ENCODE results near the gene OR52J3.
"Not testable (repeated sequence)": the region's sequence is repeated elsewhere in the genome, so short reads cannot be mapped to it uniquely, and the experiment has no call there.

The OR52J3 gene

DNA sequence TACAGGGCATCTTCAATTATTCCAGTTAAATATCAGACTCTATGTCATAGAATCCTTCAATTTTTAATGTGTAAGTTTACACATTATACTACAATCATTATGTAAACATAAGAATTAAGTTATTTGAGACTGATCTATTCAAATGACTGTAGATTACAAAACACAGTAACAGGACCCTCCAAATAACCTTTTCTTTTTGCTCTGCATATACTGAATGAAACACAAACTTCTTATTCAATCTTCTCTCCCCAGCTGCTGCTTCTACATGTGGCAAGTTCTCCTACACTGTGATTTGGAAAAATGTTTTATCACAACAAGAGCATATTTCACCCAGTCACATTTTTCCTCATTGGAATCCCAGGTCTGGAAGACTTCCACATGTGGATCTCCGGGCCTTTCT is at the start of gene OR52J3:
Gene OR52J3 (plus strand): TSS at position 301 of the 400 bp plus-strand sequence. CDS start 0 bp downstream, at position 301.
- no peak for DNase-seq (ENCODE audit: low read depth in 2 of 2)

DNA sequence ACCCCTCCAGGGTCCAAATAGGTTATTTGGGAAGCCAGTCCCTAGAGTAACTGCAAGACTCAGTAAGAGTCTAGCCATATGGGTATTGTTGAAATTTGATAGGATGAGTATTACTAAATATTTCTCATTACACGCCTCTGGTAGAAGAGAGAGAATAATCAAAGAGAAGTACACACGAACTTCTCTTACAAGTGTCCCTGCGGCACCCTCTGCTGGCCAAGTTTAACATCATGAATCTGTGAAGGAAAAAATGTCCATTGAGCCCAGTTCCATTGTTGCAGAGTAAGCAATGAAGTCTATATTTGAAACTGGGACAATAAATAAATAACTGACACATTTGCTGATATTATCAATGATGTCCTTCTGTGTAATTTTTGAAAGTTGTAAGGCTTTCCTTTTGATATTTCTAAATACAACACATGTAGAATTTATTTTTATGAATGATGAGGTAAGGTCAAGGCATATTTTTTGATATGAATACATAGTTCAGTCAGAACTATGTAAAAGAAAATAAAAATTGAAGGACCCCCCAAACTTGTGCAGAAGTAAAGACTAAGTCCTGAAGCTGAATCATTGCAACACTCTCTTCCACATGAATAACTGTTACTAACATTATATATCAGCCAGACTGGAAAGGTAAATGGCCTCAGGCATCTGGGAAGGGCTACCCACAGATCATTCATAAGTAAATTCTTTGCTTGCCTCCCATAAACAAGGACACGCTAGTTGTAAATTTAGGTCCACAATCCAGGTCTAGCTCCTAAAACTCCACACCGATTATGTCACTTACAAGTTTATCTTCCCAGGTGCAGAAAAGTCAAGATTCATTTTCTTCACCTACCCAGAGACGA is 41.7 kb upstream of the OR52J3 start:
- DNase-seq (ENCODE audit: low read depth in 2 of 2): no peak

DNA sequence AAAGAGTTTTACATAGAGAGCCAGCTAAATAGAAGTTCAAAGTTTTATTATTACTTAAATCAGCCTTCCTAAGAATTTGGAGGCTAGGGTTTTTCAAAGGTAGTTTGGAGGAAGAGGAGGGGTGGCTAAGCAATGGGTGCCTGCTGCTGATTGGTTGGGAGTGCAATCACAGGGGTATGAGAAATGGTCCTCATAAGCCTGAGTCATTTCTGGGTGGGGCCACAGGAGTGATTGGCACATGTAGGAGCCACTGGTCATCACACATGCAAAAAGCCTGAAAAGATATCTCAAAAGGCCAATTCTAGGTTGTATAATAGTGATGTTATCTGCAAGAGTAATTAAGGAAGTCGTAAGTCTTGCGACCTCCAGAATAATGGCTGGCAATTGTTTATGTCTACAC is 38.8 kb upstream of the OR52J3 start:
- DNase-seq (ENCODE audit: low read depth in 2 of 2): no peak

DNA sequence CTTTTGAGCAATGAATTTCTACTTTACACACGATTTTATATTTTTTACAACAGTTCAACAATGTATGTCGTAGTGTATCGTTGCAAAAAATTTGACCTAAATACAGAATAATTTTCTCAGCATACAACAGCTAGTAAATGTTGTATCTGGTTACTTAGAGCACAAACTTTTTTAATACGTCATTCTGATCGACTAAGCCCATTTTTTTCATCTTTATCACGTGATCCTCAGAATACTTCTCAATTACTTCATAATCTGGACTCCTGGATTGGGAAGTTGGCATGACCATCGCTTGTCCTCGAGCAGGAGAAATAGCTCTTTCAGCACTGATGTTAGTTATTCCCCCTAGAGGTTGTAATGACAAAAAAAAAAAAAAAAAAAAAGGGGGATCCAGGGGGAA is 35.1 kb upstream of the OR52J3 start:
- no peak for DNase-seq (ENCODE audit: low read depth in 2 of 2)

DNA sequence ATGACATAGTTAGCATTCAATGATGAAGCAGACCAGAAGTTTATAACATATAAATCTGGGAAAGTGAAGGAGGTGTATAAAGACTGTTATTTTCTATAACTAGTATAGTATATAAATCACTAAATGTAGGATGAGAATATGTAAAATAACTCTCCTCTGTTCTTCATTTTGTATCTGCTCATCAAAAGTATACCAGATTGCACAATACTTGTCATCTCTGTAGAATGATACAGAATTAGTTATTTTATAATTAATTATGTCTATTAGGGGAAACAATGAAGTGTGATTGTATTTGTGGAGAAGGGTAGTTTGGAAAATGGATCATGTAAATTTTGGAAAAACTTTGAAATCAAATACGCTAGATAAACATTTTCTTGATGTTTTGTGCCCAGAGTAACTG is 33.3 kb upstream of the OR52J3 start:
- no peak for DNase-seq (ENCODE audit: low read depth in 2 of 2)

DNA sequence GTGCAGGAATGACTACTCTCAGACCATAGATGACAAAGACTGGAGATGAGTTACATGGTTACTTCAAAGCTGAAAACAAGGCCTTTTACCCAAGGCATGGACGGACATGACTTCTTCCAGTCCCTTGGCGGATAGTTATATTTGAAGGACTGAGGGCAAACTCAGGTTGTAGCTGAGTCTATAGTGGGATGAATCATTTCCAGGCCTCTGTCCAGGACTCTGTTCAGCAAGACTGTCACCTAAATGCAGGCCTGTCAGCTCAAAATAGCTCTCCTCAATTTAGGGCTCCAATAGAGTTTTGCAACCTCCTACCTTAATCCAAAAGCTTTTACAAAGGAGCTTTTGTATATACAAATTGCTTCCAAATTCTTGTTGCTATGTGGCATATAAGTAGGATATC is 24.3 kb upstream of the OR52J3 start:
- no peak for DNase-seq (ENCODE audit: low read depth in 2 of 2)

DNA sequence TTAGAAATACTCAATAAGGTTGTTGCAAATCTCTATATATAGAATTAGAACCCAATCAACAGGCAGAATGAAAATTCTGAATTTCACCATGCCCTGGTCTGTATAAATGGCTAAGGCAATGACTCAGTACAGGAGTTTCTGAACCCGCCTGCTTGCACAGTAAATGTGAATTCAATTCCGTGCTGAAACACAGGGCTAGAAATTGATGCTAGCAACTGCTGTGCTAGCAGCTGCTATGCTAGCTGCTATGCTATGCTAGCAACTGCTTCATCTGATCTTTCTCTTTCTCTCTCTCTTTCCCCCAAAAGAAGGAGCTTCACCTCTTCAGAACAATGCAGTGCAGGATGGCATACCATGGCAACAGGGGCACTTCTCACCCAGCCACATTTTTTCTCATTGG is 9.7 kb upstream of the OR52J3 start:
- DNase-seq (ENCODE audit: low read depth in 2 of 2): no peak

DNA sequence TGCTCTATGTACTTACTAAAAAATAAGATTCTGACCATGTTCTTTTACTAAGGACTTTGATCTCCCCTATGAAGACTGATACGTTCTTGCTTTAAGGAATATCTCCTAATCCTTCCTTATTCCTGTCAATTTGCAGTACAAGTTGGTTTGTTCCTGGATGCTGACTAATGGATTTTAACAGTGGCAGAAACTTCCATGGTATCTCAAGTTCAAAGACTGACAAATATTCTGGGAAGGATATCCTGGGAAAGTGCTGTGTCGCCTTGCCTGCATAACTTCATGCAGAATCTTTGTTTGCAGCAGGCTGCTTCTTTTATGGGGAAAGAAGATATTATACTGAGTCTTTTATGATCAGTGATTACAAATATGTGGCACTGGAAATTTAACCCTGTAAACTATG is 8.4 kb upstream of the OR52J3 start:
- no peak for DNase-seq (ENCODE audit: low read depth in 2 of 2)

DNA sequence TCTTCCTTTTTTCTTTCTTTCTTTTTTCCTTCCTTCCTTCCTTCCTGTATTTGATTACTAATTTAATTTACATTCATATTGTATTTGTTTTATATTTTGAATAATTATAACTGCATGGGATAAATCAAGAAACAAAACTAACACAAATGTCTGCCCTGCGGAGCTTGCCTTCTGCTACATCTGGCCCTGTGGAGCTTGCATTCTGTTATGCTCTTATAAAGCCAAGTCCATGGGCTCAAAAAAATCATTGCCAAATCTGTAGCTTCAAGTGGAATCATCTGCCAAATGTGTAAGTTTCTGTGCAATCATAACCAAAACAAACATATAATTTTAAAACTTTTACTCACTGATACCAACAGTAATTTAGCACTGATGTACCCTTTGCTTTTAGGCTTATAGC is 8.0 kb upstream of the OR52J3 start:
- DNase-seq (ENCODE audit: low read depth in 2 of 2): no peak

DNA sequence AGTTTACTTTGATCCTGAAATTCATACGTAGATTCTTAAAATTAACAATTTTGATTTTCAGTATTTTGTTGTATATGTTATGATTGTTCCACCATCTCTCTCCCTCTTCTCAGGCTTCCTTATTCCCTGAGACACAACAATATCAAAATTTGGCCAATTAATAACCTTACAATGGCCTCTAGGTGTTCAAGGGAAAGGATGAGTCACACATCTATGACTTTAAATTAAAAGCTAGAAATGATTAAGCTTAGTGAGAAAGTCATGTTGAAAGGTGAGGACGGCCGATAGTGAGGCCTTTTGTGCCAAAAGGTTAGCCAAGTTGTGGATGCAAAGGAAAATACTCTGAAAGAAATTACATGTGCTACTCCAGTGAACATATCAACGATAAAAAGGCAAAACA is 5.5 kb upstream of the OR52J3 start:
- DNase-seq (ENCODE audit: low read depth in 2 of 2): no peak

DNA sequence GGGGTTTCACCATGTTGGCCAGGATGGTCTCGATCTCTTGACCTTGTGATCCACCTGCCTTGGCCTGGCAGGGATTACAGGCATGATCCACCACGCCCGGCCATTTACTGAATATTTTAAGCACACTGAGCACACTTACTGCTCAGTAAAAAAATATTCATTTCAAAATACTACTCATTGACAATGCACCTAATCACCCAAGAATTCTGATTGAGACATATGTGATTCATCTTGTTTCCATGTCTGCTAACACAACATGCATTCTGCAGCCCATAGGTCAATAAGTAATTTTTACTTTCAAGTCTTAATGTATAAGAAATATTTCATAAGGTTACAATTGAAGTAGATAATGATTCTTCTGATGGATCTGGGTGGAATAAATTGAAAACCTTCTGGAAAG is 4.2 kb upstream of the OR52J3 start:
- DNase-seq (ENCODE audit: low read depth in 2 of 2): no peak

DNA sequence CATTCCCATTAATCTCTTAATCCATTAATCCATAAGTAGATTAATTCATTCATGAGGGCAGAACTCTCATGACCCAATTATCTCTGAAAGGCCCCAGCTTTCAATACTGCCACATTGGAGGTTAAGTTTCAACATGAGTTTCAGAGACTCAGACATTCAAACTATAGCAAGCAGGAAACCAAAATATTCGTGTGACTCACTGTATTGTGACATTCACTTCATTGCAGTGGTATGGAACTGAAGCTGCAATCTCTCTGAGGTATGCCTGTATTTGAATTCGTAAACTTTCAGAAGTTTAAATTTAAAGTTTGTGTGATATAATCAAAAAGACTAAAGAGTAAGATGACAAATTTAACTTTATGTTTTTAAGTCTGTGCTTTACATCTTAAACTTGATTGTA is 2.9 kb upstream of the OR52J3 start:
- DNase-seq (ENCODE audit: low read depth in 2 of 2): no peak

DNA sequence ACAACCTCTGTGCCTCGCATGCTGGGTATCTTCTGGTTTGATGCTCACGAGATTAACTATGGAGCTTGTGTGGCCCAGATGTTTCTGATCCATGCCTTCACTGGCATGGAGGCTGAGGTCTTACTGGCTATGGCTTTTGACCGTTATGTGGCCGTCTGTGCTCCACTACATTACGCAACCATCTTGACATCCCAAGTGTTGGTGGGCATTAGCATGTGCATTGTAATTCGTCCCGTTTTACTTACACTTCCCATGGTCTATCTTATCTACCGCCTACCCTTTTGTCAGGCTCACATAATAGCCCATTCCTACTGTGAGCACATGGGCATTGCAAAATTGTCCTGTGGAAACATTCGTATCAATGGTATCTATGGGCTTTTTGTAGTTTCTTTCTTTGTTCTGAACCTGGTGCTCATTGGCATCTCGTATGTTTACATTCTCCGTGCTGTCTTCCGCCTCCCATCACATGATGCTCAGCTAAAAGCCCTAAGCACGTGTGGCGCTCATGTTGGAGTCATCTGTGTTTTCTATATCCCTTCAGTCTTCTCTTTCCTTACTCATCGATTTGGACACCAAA is 516 bp downstream of the OR52J3 start:
- no peak for DNase-seq (ENCODE audit: low read depth in 2 of 2)

DNA sequence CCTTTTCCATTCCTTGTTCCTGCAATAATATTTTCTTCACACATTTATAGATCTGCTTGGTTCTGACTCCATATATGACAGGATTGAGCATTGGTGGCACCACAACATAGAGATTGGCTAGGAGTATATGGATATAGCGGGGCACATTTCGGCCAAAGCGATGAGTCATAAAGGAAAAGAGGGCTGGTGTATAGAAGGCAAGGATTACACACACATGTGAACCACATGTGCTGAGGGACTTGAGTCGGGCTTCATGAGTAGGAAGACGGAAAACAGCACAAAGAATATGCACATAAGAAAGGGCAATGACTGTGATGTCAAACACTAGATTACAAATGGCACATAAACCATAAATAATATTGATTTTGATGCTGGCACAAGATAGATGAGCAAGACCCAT is 12.4 kb downstream of the OR52J3 start:
- not testable (repeated sequence) for DNase-seq (ENCODE audit: low read depth in 2 of 2)

DNA sequence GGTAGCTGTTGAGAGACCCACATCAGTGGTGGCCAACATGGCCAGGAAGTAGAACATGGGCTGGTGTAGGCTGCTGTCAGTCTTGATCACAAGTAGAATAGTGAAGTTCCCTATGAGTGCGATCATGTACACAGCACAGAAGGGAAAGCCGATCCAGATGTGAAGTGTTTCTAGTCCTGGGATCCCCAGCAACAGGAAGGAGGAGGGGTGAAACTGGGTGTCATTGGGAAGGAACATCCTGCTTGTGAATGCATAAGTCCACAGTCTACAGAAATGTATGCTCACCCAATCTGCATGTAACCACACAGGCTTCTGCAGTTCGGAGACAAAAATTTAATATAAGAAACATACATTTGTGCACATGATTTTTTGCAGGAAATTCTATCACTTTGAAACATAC is 13.1 kb downstream of the OR52J3 start, which contains the start of gene OR52E2:
Gene OR52E2 (minus strand): TSS at position 237 of the 400 bp plus-strand sequence. CDS start 0 bp downstream, at position 237.
- no peak for DNase-seq (ENCODE audit: low read depth in 2 of 2)

DNA sequence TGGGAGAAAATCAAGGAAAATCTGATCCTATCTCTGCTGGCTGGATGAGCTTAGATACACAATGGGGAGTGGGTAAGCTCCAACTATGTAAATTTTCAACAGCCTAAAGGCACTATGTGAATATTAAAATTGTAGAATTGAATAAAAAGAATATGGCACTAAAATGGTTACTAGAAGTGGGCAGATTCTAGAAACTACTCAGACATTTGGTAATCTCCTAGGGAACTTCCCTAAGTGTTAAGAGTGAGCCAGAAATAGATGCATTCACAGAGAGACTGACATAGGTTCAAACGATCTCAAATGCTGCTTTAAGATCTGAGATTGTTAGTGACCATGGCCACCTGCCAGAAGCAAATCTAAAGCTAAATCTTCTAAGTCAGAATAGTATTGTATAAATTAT is 18.7 kb downstream of the OR52J3 start:
- no peak for DNase-seq (ENCODE audit: low read depth in 2 of 2)

DNA sequence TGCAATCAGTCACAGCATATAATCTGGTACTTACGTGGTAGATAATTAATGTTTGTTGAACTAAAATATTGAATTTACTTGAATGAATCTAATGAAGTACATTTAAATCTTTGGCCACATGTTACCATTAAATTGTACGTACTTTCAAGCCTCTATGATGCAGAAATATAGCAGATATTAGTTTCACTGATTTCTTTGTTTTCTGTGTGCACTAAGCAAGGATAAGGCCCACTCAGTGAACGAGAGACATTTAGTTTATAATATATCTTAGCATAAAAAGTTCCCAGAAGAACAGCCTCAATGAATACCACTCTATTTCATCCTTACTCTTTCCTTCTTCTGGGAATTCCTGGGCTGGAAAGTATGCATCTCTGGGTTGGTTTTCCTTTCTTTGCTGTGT is 22.9 kb downstream of the OR52J3 start, which contains the start of gene OR52E1:
Gene OR52E1 (plus strand): TSS at position 301 of the 400 bp plus-strand sequence.
- no peak for DNase-seq (ENCODE audit: low read depth in 2 of 2)

DNA sequence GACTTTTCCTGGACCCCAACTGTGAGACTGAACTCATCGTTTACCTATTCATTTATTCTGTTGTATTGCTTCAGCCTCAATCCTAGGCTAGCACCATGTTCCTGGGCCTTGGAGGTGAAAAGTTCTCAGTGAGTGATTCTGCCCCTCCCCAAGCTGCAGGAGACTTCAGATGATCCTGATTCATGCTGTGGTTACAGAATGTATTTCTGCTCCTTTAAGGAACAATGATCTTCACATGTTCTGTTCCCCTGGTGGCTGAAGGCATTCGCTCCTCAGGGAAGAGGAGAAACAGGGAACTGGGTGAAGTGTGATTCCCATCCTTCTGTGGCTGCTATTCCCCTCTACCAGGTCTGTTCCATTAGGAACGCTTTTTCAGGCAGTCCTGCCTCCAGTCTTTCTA is 25.5 kb downstream of the OR52J3 start:
- DNase-seq (ENCODE audit: low read depth in 2 of 2): no peak

DNA sequence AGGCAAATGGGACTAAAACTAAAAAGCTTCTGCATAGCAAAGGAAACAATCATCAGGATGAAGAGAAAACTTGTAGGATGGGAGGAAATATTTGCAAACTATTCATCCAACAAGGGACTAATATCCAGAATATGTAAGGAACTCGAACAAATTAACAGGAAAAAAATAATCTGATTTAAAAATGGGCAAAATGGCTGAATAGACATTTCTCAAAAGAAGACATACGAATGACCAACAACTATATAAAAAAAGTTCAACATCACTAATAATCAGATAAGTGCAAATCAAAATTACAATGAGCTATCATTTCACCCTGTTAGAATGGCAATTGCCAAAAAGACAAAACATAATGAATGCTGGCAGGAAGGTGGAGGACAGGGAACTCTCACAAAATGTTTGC is 35.1 kb downstream of the OR52J3 start:
- no peak for DNase-seq (ENCODE audit: low read depth in 2 of 2)

DNA sequence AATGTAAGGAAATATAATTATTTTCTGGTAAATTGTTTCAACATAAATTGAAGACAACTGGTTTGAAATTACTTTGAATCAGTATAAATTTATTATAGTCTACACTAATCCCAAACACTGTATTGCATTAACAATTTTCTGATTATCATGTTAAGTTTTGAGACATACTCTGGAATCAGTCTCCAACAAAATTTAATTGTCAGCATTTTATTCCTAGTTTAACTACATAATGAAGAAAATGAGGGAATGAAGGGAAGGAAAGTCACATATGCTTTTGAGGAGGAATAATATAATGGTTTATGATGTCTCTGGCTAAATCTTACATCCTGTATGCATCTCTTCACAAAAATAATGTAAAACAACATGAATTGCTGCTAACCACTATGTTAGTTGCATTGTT is 37.3 kb downstream of the OR52J3 start:
- DNase-seq (ENCODE audit: low read depth in 2 of 2): no peak

DNA sequence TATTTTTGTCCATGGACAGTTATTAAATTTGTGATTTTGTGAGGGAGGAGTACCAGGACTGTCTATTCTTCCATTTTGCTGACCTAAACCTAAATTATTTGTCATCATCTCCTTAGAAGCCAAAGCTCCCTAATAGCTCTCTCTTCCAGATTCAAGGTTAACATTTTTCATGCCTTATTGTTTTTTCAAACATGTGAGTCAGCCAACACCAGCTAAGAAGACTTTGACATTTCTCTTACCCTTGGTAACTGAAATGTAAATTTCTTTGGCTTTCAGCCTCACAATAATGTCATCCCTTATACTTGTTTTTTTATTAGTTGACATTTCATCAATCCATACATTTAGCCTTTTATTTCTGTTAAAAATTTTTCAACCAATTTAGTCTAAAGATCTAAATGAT is 42.2 kb downstream of the OR52J3 start:
- DNase-seq (ENCODE audit: low read depth in 2 of 2): no peak

DNA sequence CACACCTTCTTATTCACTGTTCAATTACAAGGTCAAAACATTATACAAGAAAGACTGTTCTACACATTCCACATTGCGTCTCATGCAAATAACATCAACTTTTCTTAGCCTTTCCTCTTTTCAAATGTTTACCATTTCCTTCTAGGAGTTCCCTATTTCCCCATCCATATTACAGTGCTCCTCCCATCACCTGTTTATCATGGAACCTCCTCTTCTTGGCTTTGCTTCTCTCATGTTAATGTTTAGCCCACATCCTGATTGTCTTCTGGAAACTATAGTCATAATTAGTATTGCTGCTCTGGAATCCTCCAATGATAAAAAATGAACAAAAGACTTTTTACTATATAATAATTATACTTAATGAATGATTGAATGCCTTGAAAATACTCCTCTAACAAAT is 44.3 kb downstream of the OR52J3 start:
- no peak for DNase-seq (ENCODE audit: low read depth in 2 of 2)

DNA sequence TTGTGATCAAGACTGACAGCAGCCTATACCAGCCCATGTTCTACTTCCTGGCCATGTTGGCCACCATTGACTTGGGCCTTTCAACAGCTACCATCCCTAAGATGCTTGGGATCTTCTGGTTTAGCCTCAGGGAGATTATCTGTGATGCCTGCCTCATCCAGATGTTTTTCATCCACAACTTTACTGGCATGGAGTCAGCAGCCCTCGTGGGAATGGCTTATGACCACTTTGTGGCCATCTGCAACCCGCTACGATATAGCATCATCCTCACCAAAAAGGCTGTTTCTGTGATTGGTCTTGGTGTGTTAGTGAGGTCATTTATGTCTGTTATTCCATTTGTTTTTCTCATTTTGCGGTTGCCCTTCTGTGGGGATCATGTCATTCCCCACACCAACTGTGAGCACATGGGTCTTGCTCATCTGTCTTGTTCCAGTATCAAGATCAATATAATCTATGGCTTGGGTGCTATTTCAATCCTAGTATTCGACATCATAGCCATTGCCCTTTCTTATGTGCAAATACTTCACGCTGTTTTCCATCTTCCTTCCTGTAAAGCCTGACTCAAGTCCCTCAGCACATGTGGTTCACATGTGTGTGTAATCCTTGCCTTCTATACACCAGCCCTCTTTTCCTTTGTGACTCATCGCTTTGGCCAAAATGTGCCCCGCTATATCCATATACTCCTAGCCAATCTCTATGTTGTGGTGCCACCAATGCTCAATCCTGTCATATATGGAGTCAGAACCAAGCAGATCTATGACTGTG is 46.7 kb downstream of the OR52J3 start:
- DNase-seq (ENCODE audit: low read depth in 2 of 2): no peak

Data from stimulated activated CD8-positive, alpha-beta memory T cell treated with anti-CD3 and anti-CD28 coated beads, Interleukin-15, amount 100 ng/mL, for 48 hours (primary cell).